Endothelial cell (in vitro differentiated cells): ENCODE results near the gene NKX6-2. TPM values are rescaled to one million over a fixed set of nuclear protein-coding genes. Genes with fewer than 3 reads are reported as not detected.

Experiments used
- DNase-seq: peaks from one replicate; pipeline ENCODE4 v3.0.0; 2021; ENCODE audit warnings: low spot score
- H3K27ac Mint-ChIP-seq: one replicate; pipeline ENCODE4 v1.8.0; 2021; ENCODE audit warnings: mixed read lengths, inconsistent platforms; ENCODE audit not compliant: unreplicated experiment
- H3K27me3 Mint-ChIP-seq: one replicate; pipeline ENCODE4 v1.8.0; 2021; ENCODE audit warnings: mild to moderate bottlenecking, moderate library complexity, mixed read lengths, inconsistent platforms; ENCODE audit not compliant: unreplicated experiment
- H3K36me3 Mint-ChIP-seq: one replicate; pipeline ENCODE4 v1.8.0; 2021; ENCODE audit warnings: mild to moderate bottlenecking, low read depth, mixed read lengths, inconsistent platforms; ENCODE audit not compliant: unreplicated experiment
- H3K4me1 Mint-ChIP-seq: one replicate; pipeline ENCODE4 v1.8.0; 2021; ENCODE audit warnings: mild to moderate bottlenecking, mixed read lengths, inconsistent platforms; ENCODE audit not compliant: unreplicated experiment
- H3K4me3 Mint-ChIP-seq: one replicate; pipeline ENCODE4 v1.8.0; 2021; ENCODE audit warnings: mild to moderate bottlenecking, mixed read lengths, inconsistent platforms; ENCODE audit not compliant: unreplicated experiment
- H3K9me3 Mint-ChIP-seq: one replicate; pipeline ENCODE4 v1.8.0; 2021; ENCODE audit warnings: mixed read lengths, inconsistent platforms; ENCODE audit not compliant: unreplicated experiment
- long read RNA-seq: library from polyadenylated mRNA; unstranded; transcript quantifications from one replicate; pipeline ENCODE4 v2.0.0, GENCODE V29; 2020; ENCODE audit not compliant: unreplicated experiment
- total RNA-seq: library from RNA; stranded (reverse); fragmentation: NEBNext Ultra II Directional; extraction: Animal tissue kit (Norgen Biotek cat#: 25700); gene quantifications from one replicate; pipeline ENCODE4 v1.2.1, GENCODE V29; 2021; ENCODE audit not compliant: unreplicated experiment
- TF ChIP-seq, protein P1 (sequence below): fragments of 200-600 bp; sonication (generic); IDR thresholded peaks from one replicate; pipeline ENCODE4 v1.5.0; 2021; ENCODE audit warnings: antibody characterized with exemption; ENCODE audit not compliant: unreplicated experiment

The NKX6-2 gene
- total RNA-seq, result not detected
- long read RNA-seq, result 0 reads

GRCh38 chr10:132785723-132786475 lies at the start of gene NKX6-2:
TSS of gene NKX6-2 (minus strand) at chr10:132786147. CDS start at chr10:132785948, 199 bp downstream.
- no peak within 1 kb of the TSS for H3K4me3 Mint-ChIP-seq
- peaks cover 14% of the 10 kb centered on the region for H3K27me3 Mint-ChIP-seq
- H3K9me3 Mint-ChIP-seq, result no peaks in the 10 kb centered on the region
- TF ChIP-seq, protein P1, sequence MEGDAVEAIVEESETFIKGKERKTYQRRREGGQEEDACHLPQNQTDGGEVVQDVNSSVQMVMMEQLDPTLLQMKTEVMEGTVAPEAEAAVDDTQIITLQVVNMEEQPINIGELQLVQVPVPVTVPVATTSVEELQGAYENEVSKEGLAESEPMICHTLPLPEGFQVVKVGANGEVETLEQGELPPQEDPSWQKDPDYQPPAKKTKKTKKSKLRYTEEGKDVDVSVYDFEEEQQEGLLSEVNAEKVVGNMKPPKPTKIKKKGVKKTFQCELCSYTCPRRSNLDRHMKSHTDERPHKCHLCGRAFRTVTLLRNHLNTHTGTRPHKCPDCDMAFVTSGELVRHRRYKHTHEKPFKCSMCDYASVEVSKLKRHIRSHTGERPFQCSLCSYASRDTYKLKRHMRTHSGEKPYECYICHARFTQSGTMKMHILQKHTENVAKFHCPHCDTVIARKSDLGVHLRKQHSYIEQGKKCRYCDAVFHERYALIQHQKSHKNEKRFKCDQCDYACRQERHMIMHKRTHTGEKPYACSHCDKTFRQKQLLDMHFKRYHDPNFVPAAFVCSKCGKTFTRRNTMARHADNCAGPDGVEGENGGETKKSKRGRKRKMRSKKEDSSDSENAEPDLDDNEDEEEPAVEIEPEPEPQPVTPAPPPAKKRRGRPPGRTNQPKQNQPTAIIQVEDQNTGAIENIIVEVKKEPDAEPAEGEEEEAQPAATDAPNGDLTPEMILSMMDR, result no peak
- H3K27ac Mint-ChIP-seq, result no peak within 1 kb of the TSS
- H3K4me1 Mint-ChIP-seq, result peaks cover 2% of the 10 kb centered on the region
- peaks cover 20% of the 10 kb centered on the region for H3K36me3 Mint-ChIP-seq
- DNase-seq, result peak; percentile 28

DNA sequence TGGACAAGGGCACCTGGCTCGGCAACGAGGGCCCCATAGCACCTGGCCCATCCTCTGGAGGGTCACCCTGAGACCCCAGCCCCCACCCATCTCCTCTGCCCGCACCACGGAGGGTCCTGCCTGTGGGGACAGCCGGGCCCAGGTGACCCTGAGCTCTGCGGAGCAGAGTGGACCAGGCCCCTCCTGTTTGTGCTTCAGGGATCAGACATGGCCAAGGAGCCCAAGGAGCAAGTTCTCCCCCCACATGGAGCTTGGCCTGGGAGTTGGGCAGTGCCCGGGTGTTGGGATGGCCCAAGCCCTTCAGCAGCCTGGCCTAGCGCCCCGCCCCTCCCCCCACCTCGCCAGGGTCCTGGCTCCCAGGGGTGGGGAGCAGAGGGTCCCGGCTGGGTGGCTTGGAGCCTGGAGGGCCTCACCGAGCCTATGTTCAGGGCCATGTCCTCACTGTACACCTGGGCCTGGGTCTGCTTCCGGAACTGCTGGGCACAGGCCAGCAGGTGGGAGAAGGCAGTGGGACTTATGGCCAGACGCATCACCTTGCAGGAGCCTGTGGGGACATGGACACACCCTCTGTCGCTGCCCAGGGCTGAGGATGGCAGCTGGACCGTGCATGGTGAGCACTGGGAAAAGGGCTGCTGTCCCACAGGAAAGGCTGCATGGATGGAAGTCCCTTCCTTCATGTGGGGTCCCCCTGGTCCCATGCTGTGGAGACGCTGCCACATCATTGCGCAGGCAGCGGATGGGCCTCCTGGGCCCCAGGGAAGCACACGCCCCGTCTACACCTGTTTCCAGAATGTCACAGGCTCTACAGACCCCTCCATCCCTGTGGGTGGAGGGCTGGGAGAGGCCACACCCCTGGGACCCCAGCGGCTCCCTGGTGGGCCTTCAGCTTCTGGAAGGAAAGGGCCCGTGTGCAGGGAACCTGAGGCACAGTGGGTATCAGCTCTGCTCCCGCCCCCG lies 49.2 kb upstream of the NKX6-2 start:
- Mint-ChIP-seq H3K27ac (no peak overlapping the region), H3K4me3 (no peak overlapping the region), H3K36me3 (no peaks in the 10 kb centered on the region), H3K27me3 (peaks cover 8% of the 10 kb centered on the region), H3K9me3 (no peaks in the 10 kb centered on the region), H3K4me1 (no peaks in the 10 kb centered on the region)
- TF ChIP-seq, protein P1, result no peak
- DNase-seq, result no peak

- no peak overlapping the region for H3K4me3 Mint-ChIP-seq
- peaks cover 8% of the 10 kb centered on the region for H3K27me3 Mint-ChIP-seq
- no peaks in the 10 kb centered on the region for H3K9me3 Mint-ChIP-seq
- TF ChIP-seq, protein P1, result no peak
- H3K4me1 Mint-ChIP-seq, result no peaks in the 10 kb centered on the region
- no peak overlapping the region for H3K27ac Mint-ChIP-seq
- no peak for DNase-seq
- no peaks in the 10 kb centered on the region for H3K36me3 Mint-ChIP-seq
Observed at GRCh38 chr10:132834311-132834761, 48.4 kb upstream of the NKX6-2 start.

GRCh38 chr10:132833421-132834111 lies 47.6 kb upstream of the NKX6-2 start:
- H3K27ac Mint-ChIP-seq, result no peak overlapping the region
- H3K9me3 Mint-ChIP-seq, result no peaks in the 10 kb centered on the region
- H3K4me3 Mint-ChIP-seq, result no peak overlapping the region
- TF ChIP-seq, protein P1, result no peak
- H3K4me1 Mint-ChIP-seq, result no peaks in the 10 kb centered on the region
- DNase-seq, result no peak
- peaks cover 8% of the 10 kb centered on the region for H3K27me3 Mint-ChIP-seq
- H3K36me3 Mint-ChIP-seq, result no peaks in the 10 kb centered on the region
